Smooth muscle cell (in vitro differentiated cells): ENCODE results near the gene GRIP2. TPM values are rescaled to one million over a fixed set of nuclear protein-coding genes. Genes with fewer than 3 reads are reported as not detected.

Experiments used
- DNase-seq: peaks from one replicate; lab custom pipeline; 2025; ENCODE audit not compliant: unreplicated experiment; lab: John Stamatoyannopoulos, UW
- H2AFZ ChIP-seq: fragments of 200-600 bp; sonication (generic); 2 replicates; pipeline ENCODE4 v1.6.0; 2016; ENCODE audit warnings: antibody characterized with exemption, low read depth, mild to moderate bottlenecking
- H3F3A ChIP-seq: fragments of 200-600 bp; sonication (generic); 2 replicates; pipeline ENCODE4 v1.6.0; 2017; ENCODE audit warnings: antibody characterized with exemption, low read depth
- H3K27ac ChIP-seq: fragments of 200-600 bp; sonication (generic); 2 replicates; pipeline ENCODE4 v1.5.1; 2016; ENCODE audit warnings: low read depth, mild to moderate bottlenecking
- H3K27me3 ChIP-seq: fragments of 200-600 bp; sonication (generic); 2 replicates; pipeline ENCODE4 v1.6.1; 2016; ENCODE audit warnings: low read depth, mild to moderate bottlenecking
- H3K36me3 ChIP-seq: fragments of 200-600 bp; sonication (generic); 2 replicates; pipeline ENCODE4 v1.5.1; 2016; ENCODE audit warnings: low read depth
- H3K4me1 ChIP-seq: fragments of 200-600 bp; sonication (generic); 2 replicates; pipeline ENCODE4 v1.5.1; 2016; ENCODE audit warnings: low read depth
- H3K4me2 ChIP-seq: fragments of 200-600 bp; sonication (generic); 2 replicates; pipeline ENCODE4 v1.6.0; 2016; ENCODE audit warnings: mild to moderate bottlenecking
- H3K4me3 ChIP-seq: fragments of 200-600 bp; sonication (generic); 2 replicates; pipeline ENCODE4 v1.5.1; 2016; ENCODE audit warnings: mild to moderate bottlenecking
- H3K79me2 ChIP-seq: fragments of 200-600 bp; sonication (generic); 2 replicates; pipeline ENCODE4 v1.6.0; 2016; ENCODE audit warnings: low read depth, mild to moderate bottlenecking
- H3K9ac ChIP-seq: fragments of 200-600 bp; sonication (generic); 2 replicates; pipeline ENCODE4 v1.6.0; 2016; ENCODE audit warnings: low read depth
- H3K9me3 ChIP-seq: fragments of 200-600 bp; sonication (generic); replicated peaks from 2 replicates; pipeline ENCODE4 v1.5.1; 2016; ENCODE audit warnings: low read depth
- H4K20me1 ChIP-seq: fragments of 200-600 bp; sonication (generic); 2 replicates; pipeline ENCODE4 v1.6.0; 2016; ENCODE audit warnings: low read depth
- WGBS: methylation state at CpG from one replicate; pipeline ENCODE4 v1.1.7; 2016; ENCODE audit warnings: low lambda C conversion rate; 5-methylcytosine and 5-hydroxymethylcytosine counted together
- polyA plus RNA-seq: library from polyadenylated mRNA; unstranded; fragments of >200 nt; fragmentation: Nextera tagmentation; extraction: Ambion mirVana; gene quantifications from 2 replicates; pipeline ENCODE4 v1.2.1, GENCODE V29; 2016
- total RNA-seq: library from RNA; depleted of rRNA; stranded (reverse); fragments of >200 nt; gene quantifications from 2 replicates; pipeline ENCODE4 v1.2.3, GENCODE V29; 2014
- TF ChIP-seq, protein P1 (sequence below): fragments of 200-600 bp; sonication (generic); IDR thresholded peaks from 2 replicates; pipeline ENCODE4 v1.5.1; 2017; ENCODE audit warnings: borderline replicate concordance, mild to moderate bottlenecking, antibody characterized with exemption; ENCODE audit not compliant: insufficient read depth, poor library complexity, severe bottlenecking

The GRIP2 gene
- total and polyA plus RNA-seq, 2 experiments from 2014 or later, result 2.0 to 6.5 TPM

- no peaks in the 10 kb centered on the region for H3F3A ChIP-seq
- WGBS, result 89% methylated on average over 5 of the region's 5 CpGs
- H3K9me3 ChIP-seq, result no peaks in the 10 kb centered on the region
- H3K36me3 ChIP-seq, result no peaks in the 10 kb centered on the region
- no peak overlapping the region for H3K4me3 ChIP-seq
- H3K27me3 ChIP-seq, result no peaks in the 10 kb centered on the region
- no peak overlapping the region for H3K27ac ChIP-seq
- H2AFZ ChIP-seq, result no peak overlapping the region
- no peaks in the 10 kb centered on the region for H4K20me1 ChIP-seq
- H3K4me1 ChIP-seq, result no peaks in the 10 kb centered on the region
- no peak overlapping the region for H3K4me2 ChIP-seq
- no peak overlapping the region for H3K9ac ChIP-seq
- H3K79me2 ChIP-seq, result no peaks in the 10 kb centered on the region
- DNase-seq, result no peak
- TF ChIP-seq, protein P1, sequence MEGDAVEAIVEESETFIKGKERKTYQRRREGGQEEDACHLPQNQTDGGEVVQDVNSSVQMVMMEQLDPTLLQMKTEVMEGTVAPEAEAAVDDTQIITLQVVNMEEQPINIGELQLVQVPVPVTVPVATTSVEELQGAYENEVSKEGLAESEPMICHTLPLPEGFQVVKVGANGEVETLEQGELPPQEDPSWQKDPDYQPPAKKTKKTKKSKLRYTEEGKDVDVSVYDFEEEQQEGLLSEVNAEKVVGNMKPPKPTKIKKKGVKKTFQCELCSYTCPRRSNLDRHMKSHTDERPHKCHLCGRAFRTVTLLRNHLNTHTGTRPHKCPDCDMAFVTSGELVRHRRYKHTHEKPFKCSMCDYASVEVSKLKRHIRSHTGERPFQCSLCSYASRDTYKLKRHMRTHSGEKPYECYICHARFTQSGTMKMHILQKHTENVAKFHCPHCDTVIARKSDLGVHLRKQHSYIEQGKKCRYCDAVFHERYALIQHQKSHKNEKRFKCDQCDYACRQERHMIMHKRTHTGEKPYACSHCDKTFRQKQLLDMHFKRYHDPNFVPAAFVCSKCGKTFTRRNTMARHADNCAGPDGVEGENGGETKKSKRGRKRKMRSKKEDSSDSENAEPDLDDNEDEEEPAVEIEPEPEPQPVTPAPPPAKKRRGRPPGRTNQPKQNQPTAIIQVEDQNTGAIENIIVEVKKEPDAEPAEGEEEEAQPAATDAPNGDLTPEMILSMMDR, result no peak
Measured at GRCh38 chr3:14553871-14554270, 13.7 kb upstream of the GRIP2 start.

- TF ChIP-seq, protein P1, result no peak
- H3K9ac ChIP-seq, result no peak overlapping the region
- no peak overlapping the region for H3K27ac ChIP-seq
- H3K9me3 ChIP-seq, result no peaks in the 10 kb centered on the region
- no peaks in the 10 kb centered on the region for H3K27me3 ChIP-seq
- H3K36me3 ChIP-seq, result no peaks in the 10 kb centered on the region
- no peak overlapping the region for H3K4me2 ChIP-seq
- no peaks in the 10 kb centered on the region for H3K4me1 ChIP-seq
- H4K20me1 ChIP-seq, result no peaks in the 10 kb centered on the region
- no peak for DNase-seq
- no peaks in the 10 kb centered on the region for H3K79me2 ChIP-seq
- no peak overlapping the region for H2AFZ ChIP-seq
- H3F3A ChIP-seq, result no peaks in the 10 kb centered on the region
- WGBS, result 98% methylated on average over 4 of the region's 4 CpGs
- no peak overlapping the region for H3K4me3 ChIP-seq
Measured at GRCh38 chr3:14552717-14553116, 12.6 kb upstream of the GRIP2 start.

GRCh38 chr3:14552041-14552648 lies 12.0 kb upstream of the GRIP2 start:
- Histone ChIP-seq H3K27me3 (no peaks in the 10 kb centered on the region), H3K27ac (no peak overlapping the region), H3K9me3 (no peaks in the 10 kb centered on the region), H3F3A (no peaks in the 10 kb centered on the region), H4K20me1 (no peaks in the 10 kb centered on the region), H3K4me2 (no peak overlapping the region), H3K4me1 (no peaks in the 10 kb centered on the region), H3K9ac (no peak overlapping the region), H3K4me3 (no peak overlapping the region), H3K79me2 (no peaks in the 10 kb centered on the region), H3K36me3 (no peaks in the 10 kb centered on the region), H2AFZ (no peak overlapping the region)
- TF ChIP-seq, protein P1, result no peak
- DNase-seq, result no peak
- WGBS, result 90% methylated on average over 8 of the region's 8 CpGs
